ENCODE results near the gene AMPD2. TPM values are rescaled to one million over a fixed set of nuclear protein-coding genes. Genes with fewer than 3 reads are reported as not detected.

AMPD2 gene
- total and polyA plus RNA-seq, 2 donors (not counting 3 experiments of a cell fraction or from before 2014, with no cell fraction given): 69.4 TPM

GRCh38 chr1:109653306-109653705 is 33.7 kb downstream of the AMPD2 start:
- FAIRE-seq: no peak

DNA sequence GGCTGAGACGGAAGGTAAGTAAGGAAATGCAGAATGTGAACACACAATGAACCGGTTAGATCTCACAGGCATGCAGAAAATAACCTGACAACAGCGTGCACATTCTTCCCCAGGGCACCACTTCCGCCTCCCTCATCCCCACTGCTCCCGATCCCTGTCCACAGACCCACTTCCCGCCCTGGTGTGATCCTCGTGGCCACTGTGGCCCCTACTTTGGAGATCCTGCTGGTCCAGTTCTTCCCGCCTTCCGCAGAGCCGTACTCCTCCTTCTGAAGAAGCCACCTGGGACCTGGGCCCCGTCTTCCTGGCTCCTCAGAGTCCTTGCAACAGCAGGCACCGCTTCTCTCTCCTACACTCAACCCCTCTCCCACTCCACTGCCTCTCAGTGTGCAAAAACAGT is 34.9 kb downstream of the AMPD2 start:
- no TSS peak for BruUV-seq (replicated peaks)
- no peaks in the 10 kb centered on the region for H3K9me1 ChIP-seq (replicated peaks; ENCODE audit: control insufficient read depth, extremely low read depth, insufficient read depth, low read length)
- FAIRE-seq (no peak), DNase-seq (ENCODE audit: low read depth, low spot score) (no peak)
- ChIA-PET CTCF (interaction anchor here (4.3 kb wide), 1 partner anchor 15 kb away, joined by 33 read pairs; no protein-coding TSS in a partner anchor), POLR2A (no interaction called here)
- dilution Hi-C loops (cut with MboI; ENCODE audit: extremely low pct_ligation_motif_present, low sequenced_read_pairs) (no loop called here), intact Hi-C loops (cut with micrococcal nuclease) (no loop called here)
- no peak for TF ChIP-seq CTCF (IDR thresholded peaks at IDR 0.05; ENCODE audit: extremely low read depth in 1 of 2, insufficient read depth in 1 of 2, low read depth in 1 of 2, low read length in 2 of 2)
- no peak for TF ChIP-seq POLR2A (IDR thresholded peaks at IDR 0.05; ENCODE audit: low read depth, low read length)
- no peak for TF ChIP-seq GATA2 (IDR thresholded peaks at IDR 0.05; ENCODE audit: insufficient read depth, insufficient read length, low read depth, low read length)
- TF ChIP-seq FOS (IDR thresholded peaks at IDR 0.05; ENCODE audit: borderline replicate concordance, insufficient read depth, low read length): no peak
- H3K36me3 ChIP-seq (ENCODE audit: control insufficient read depth in 2 of 2, extremely low read depth in 1 of 2, insufficient read depth in 2 of 2, low read length in 2 of 2): no peaks in the 10 kb centered on the region
- H3K4me2 ChIP-seq (ENCODE audit: insufficient read depth, low read length): no peak overlapping the region
- H3K79me2 ChIP-seq (ENCODE audit: control insufficient read depth, insufficient read depth, low read length): no peaks in the 10 kb centered on the region
- H3K9ac ChIP-seq (replicated peaks; ENCODE audit: extremely low read depth, insufficient read depth, low read length): no peak overlapping the region
- no peak overlapping the region for H2AFZ ChIP-seq (ENCODE audit: low read depth, low read length)
- H3K4me3 ChIP-seq (replicated peaks in 1 of 3; ENCODE audit: insufficient read depth in 1 of 3, low read depth in 1 of 3, low read length in 3 of 3): no peak overlapping the region
- H3K27me3 ChIP-seq (ENCODE audit: control insufficient read depth in 2 of 2, insufficient read depth in 2 of 2, low read length in 2 of 2): peaks cover 16 to 23% of the 10 kb centered on the region in 2 experiments
- H3K27ac ChIP-seq (ENCODE audit: insufficient read depth, low read depth, low read length): no peak overlapping the region
- no peaks in the 10 kb centered on the region for H4K20me1 ChIP-seq (replicated peaks; ENCODE audit: control insufficient read depth, extremely low read depth, insufficient read depth, low read length)
- no peaks in the 10 kb centered on the region for H3K9me3 ChIP-seq (replicated peaks; ENCODE audit: control insufficient read depth, insufficient read depth, low read length)
- H3K4me1 ChIP-seq (ENCODE audit: control insufficient read depth, extremely low read depth, insufficient read depth, low read length): peaks cover 9% of the 10 kb centered on the region

More at GRCh38 chr1:109653306-109653705, 33.7 kb downstream of the AMPD2 start:
- Histone ChIP-seq H3K4me1 (ENCODE audit: control insufficient read depth, extremely low read depth, insufficient read depth, low read length) (peaks cover 4% of the 10 kb centered on the region), H3K4me3 (replicated peaks in 1 of 3; ENCODE audit: insufficient read depth in 1 of 3, low read depth in 1 of 3, low read length in 3 of 3) (no peak overlapping the region), H2AFZ (ENCODE audit: low read depth, low read length) (no peak overlapping the region), H3K4me2 (ENCODE audit: insufficient read depth, low read length) (no peak overlapping the region), H4K20me1 (replicated peaks; ENCODE audit: control insufficient read depth, extremely low read depth, insufficient read depth, low read length) (no peaks in the 10 kb centered on the region), H3K27me3 (ENCODE audit: control insufficient read depth in 2 of 2, insufficient read depth in 2 of 2, low read length in 2 of 2) (peaks cover 16 to 23% of the 10 kb centered on the region in 2 experiments), H3K27ac (ENCODE audit: insufficient read depth, low read depth, low read length) (no peak overlapping the region), H3K79me2 (ENCODE audit: control insufficient read depth, insufficient read depth, low read length) (no peaks in the 10 kb centered on the region), H3K9me1 (replicated peaks; ENCODE audit: control insufficient read depth, extremely low read depth, insufficient read depth, low read length) (no peaks in the 10 kb centered on the region), H3K9ac (replicated peaks; ENCODE audit: extremely low read depth, insufficient read depth, low read length) (no peak overlapping the region), H3K9me3 (replicated peaks; ENCODE audit: control insufficient read depth, insufficient read depth, low read length) (no peaks in the 10 kb centered on the region), H3K36me3 (ENCODE audit: control insufficient read depth in 2 of 2, extremely low read depth in 1 of 2, insufficient read depth in 2 of 2, low read length in 2 of 2) (no peaks in the 10 kb centered on the region)
- no TSS peak for BruUV-seq (replicated peaks)
- TF ChIP-seq GATA2 (IDR thresholded peaks at IDR 0.05; ENCODE audit: insufficient read depth, insufficient read length, low read depth, low read length) (no peak), EZH2 (IDR thresholded peaks at IDR 0.05; ENCODE audit: borderline replicate concordance, low read depth, low read length, severe bottlenecking) (no peak)
- no peak for DNase-seq (ENCODE audit: low read depth, low spot score)
- dilution Hi-C loops (cut with MboI; ENCODE audit: extremely low pct_ligation_motif_present, low sequenced_read_pairs): no loop called here
- intact Hi-C loops (cut with micrococcal nuclease): no loop called here
- CTCF ChIA-PET: interaction anchor here (1.0 to 5.6 kb wide), 6 partner anchors 14 to 331 kb away, joined by 3 to 144 read pairs (median 54); partner anchors contain the start of genes AHCYL1 and GSTM1
- POLR2A ChIA-PET: no interaction called here
